T-helper 2 cell treated with Interferon-gamma antibody and Interleukin-4, amounts not matched to agents 5 μg/mL and 100 μg/mL, for 36 hours (primary cell): ENCODE results near the gene UXT.
"Not testable (repeated sequence)": the region's sequence is repeated elsewhere in the genome, so short reads cannot be mapped to it uniquely, and the experiment has no call there.

Source experiments
- DNase-seq: peaks from one replicate; pipeline ENCODE4 v3.0.0; 2021; ENCODE audit warnings: low spot score
- H3K27ac Mint-ChIP-seq: one replicate; pipeline ENCODE4 v1.8.0; 2021; ENCODE audit warnings: mild to moderate bottlenecking, mixed read lengths
- H3K27me3 Mint-ChIP-seq: one replicate; pipeline ENCODE4 v1.8.0; 2021; ENCODE audit warnings: low read depth, mixed read lengths
- H3K36me3 Mint-ChIP-seq: one replicate; pipeline ENCODE4 v1.8.0; 2021; ENCODE audit warnings: low read depth, mixed read lengths
- H3K4me1 Mint-ChIP-seq: one replicate; pipeline ENCODE4 v1.8.0; 2021; ENCODE audit warnings: low read depth, mixed read lengths
- H3K4me3 Mint-ChIP-seq: one replicate; pipeline ENCODE4 v1.8.0; 2022; ENCODE audit warnings: mild to moderate bottlenecking, moderate library complexity, mixed read lengths
- H3K9me3 Mint-ChIP-seq: one replicate; pipeline ENCODE4 v1.8.0; 2021; ENCODE audit warnings: mixed read lengths

The UXT gene

DNA sequence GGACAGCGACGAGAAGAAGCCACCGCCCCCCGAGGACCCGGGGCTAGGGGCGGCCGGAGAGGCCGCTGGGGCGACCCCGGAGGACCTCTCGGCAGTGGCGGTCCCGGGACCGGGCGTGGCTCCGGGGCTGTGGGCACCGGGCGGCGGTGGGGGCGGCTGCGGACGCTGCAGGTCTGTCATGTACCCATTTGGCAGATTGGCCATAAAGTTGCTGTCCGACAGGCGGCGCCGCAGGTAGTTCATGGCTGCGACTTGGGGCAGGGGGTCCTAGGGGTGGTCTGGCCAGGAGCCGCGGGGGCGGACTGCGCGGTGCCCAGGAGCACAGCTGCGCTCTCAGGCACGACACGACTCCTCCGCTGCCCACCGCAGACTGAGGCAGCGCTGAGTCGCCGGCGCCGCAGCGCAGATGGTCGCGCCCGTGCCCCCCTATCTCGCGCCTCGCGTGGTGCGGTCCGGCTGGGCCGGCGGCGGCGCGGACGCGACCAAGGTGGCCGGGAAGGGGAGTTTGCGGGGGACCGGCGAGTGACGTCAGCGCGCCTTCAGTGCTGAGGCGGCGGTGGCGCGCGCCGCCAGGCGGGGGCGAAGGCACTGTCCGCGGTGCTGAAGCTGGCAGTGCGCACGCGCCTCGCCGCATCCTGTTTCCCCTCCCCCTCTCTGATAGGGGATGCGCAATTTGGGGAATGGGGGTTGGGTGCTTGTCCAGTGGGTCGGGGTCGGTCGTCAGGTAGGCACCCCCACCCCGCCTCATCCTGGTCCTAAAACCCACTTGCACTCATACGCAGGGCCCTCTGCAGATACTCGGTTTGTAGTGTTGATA is 39.3 kb downstream of the UXT start, which contains the start of gene SYN1:
Gene SYN1 (minus strand): TSS at position 372 of the 817 bp plus-strand sequence. CDS start 129 bp downstream, at position 243.
- Mint-ChIP-seq H3K4me1 (peaks cover 9% of the 10 kb centered on the region), H3K27ac (no peak within 1 kb of the TSS), H3K27me3 (peaks cover 40% of the 10 kb centered on the region), H3K9me3 (no peaks in the 10 kb centered on the region), H3K4me3 (peak within 1 kb of the TSS; percentile 69), H3K36me3 (no peaks in the 10 kb centered on the region)
- DNase-seq, result peak; percentile 77

DNA sequence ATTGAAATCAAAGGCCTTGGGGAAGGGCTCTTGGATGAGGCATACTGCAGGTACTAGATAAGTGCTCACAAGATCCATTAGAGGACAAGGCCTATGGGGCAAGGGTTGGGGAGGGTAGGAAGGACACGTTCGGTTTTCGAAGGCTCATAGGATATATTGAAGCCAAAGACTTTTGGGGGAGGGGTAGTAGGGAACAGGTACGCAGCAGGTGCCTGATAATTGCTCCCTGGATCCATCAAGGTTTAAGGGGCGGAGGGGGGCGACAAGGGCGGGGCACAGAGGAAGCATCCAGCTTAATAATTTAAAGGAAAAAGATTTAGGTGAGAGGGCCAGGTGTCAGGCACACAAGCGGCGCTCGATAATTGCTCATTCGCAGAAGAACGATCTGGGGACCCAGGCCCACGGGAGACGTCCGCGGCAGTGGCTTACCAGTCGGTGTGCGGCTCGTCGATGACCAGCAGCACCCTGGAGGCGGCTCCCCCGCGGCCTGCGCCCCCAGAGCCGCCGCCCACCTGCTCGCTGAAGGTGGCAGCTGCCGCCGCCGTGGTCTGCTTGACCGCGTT is 40.0 kb downstream of the UXT start:
- Mint-ChIP-seq H3K9me3 (no peaks in the 10 kb centered on the region), H3K4me3 (peak overlapping the region; percentile 69), H3K27ac (no peak overlapping the region), H3K4me1 (peaks cover 6% of the 10 kb centered on the region), H3K36me3 (no peaks in the 10 kb centered on the region), H3K27me3 (peaks cover 40% of the 10 kb centered on the region)
- DNase-seq, result no peak

DNA sequence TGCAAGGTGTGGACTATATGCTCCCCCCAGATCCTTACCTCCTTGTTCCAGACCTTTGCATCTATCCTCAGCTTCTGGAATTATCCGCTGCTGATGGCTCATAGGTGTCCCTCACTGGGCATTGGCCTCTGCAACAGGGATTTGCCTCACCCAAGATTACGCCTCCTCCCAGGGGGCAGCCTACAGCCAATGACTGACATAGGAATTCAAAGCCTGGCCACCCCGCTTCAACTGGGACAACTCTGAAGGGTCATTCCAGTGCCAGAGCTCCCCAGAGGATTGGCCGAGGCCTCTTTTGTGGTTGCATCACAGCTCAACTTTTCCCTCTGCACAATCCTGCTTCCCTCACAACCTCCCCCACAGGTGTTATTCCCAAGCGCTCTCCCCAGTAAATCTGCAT is 44.4 kb downstream of the UXT start:
- Mint-ChIP-seq H3K9me3 (no peaks in the 10 kb centered on the region), H3K4me1 (peaks cover 2% of the 10 kb centered on the region), H3K4me3 (no peak overlapping the region), H3K27ac (no peak overlapping the region), H3K36me3 (no peaks in the 10 kb centered on the region), H3K27me3 (peaks cover 24% of the 10 kb centered on the region)
- no peak for DNase-seq

DNA sequence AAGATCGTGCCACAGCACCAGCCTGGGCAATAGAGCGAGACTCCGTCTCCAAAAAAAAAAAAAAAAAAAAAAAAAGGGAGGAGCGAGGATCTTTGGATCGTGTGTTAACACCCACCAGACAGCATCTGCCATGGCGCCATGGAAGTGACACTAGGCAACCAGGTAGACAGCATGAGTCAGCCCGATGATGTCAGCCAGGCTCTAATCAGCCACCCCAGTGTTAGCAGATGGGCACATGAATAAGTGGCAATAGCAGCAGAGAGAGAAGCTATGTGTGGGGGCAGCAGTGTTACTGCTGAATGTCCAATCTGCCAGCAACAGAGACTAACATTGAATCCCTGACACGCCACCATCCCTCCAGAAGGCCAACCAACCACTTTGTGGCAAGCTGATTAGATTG is 45.9 kb downstream of the UXT start:
- H3K36me3 Mint-ChIP-seq, result no peaks in the 10 kb centered on the region
- no peak overlapping the region for H3K4me3 Mint-ChIP-seq
- H3K27ac Mint-ChIP-seq, result no peak overlapping the region
- no peaks in the 10 kb centered on the region for H3K9me3 Mint-ChIP-seq
- peaks cover 4% of the 10 kb centered on the region for H3K4me1 Mint-ChIP-seq
- H3K27me3 Mint-ChIP-seq, result peaks cover 14% of the 10 kb centered on the region
- no peak for DNase-seq

DNA sequence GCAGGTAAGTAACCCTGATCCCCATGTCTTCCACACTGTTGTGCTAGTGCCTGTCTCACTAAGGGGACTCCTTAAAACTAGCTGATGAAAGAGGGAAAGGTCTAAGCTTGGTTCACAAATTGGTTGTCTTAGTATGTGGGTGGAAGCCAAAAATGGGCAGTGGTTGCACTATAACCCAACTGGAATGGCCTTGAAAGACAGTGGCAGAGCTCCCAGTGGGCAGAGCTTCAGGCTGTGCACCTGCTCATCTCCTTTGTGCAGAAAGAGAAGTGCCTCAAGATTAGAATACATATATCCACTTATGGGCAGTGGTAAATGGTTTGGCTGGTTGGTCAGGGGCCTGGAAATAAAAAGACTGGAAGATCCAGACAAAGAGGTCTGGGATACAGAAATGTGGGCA is 46.6 kb downstream of the UXT start:
- DNase-seq, result no peak
- Mint-ChIP-seq H3K4me3 (no peak overlapping the region), H3K9me3 (no peaks in the 10 kb centered on the region), H3K36me3 (no peaks in the 10 kb centered on the region), H3K27ac (no peak overlapping the region), H3K27me3 (peaks cover 7% of the 10 kb centered on the region), H3K4me1 (peaks cover 5% of the 10 kb centered on the region)

DNA sequence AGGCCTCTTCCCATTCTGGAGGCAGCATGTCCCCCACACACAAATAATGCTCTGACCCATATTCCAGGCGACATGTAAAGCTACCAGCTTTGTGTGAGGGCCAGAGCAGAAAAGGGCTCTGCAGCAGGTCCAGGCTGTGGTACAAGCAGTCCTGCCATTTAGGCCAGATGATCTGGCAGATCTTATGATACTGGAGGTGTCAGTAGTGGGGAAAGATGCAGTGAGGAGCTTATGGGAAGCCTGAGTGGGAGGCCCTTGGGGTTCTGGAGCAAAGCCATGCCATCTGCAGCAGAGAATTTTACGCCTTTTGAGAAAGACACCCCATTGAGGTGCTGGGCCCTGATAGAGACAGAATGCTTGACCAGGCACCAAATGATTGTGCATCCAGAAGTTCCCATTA is 47.1 kb downstream of the UXT start:
- no peak for DNase-seq
- no peaks in the 10 kb centered on the region for H3K9me3 Mint-ChIP-seq
- no peak overlapping the region for H3K27ac Mint-ChIP-seq
- H3K36me3 Mint-ChIP-seq, result no peaks in the 10 kb centered on the region
- peaks cover 5% of the 10 kb centered on the region for H3K4me1 Mint-ChIP-seq
- peaks cover 6% of the 10 kb centered on the region for H3K27me3 Mint-ChIP-seq
- H3K4me3 Mint-ChIP-seq, result no peak overlapping the region

DNA sequence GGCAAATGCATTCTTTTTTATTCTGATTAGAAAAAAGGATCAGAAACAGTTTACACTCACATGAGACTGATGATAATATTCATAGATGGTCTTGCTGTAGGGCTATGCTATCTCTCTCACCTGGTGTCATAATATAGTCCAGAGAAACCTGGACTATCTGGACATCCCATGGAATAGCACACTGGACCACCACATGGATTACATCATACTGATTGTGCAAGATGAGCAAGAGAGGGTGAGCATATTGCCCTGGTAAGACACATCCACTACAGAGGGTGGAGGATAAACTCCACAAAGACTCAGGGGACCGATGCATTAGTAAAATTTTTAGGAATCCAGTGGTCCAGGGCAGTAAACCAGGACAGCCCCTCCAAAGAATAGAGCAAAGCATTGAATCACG is 47.5 kb downstream of the UXT start:
- H3K4me1 Mint-ChIP-seq, result peaks cover 5% of the 10 kb centered on the region

DNA sequence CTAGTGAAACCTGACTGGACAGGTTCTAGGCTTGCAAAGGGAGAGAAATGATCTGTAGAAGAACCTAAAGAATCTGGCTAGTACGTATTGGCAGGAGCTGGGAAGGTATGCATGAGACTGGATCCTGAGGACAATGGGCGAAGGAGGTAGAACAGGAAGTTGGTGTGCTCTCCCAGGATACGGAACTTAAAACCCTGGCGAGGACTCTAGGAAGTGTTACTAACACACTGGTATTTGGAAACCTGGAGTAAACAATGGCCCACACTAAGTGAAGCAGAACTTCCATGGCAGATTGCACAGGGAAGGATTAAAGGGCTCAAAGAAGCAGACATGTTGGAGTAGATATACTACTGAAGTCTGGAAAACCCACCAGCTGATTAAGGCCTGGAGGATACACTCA is 48.5 kb downstream of the UXT start:
- no peak for DNase-seq
- Mint-ChIP-seq H3K4me3 (no peak overlapping the region), H3K27me3 (no peaks in the 10 kb centered on the region), H3K4me1 (peaks cover 5% of the 10 kb centered on the region), H3K36me3 (no peaks in the 10 kb centered on the region), H3K9me3 (no peaks in the 10 kb centered on the region), H3K27ac (no peak overlapping the region)

More for the DNA sequence above, 47.5 kb downstream of the UXT start:
- Mint-ChIP-seq H3K9me3 (no peaks in the 10 kb centered on the region), H3K4me3 (no peak overlapping the region), H3K27me3 (peaks cover 4% of the 10 kb centered on the region), H3K36me3 (no peaks in the 10 kb centered on the region), H3K27ac (no peak overlapping the region)
- no peak for DNase-seq

DNA sequence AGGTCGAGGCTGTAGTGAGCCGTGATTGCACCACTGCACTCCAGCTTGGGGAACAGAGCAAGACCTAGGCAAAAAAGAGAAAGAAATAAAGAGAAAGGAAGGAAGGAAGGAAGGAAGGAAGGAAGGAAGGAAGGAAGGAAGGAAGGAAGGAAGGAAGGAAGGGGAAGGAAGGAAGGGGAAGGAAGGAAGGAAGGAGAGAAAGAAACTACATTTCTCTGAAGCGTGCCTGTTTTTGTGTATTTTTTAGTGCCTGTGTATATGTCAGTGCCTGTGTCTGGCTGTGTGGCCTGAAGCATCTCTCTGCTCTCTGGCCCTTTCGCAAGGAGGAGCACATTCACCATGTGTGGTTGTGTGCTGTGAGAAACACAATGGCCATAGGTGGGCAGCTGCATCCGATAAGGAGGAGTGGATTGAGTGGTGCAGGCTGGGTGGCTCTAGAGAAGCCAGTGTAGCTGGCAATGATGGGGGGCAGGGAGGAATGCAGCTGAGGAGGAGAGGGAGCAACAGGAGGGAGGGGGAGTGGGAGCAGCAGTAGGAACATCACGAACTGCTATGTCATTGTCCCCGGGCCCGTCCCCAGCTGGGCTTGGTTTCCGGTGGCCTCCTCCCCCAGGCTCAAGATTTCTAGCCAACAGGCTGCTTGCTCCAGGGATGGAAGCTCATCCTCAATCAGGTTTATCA is 50.7 kb downstream of the UXT start:
- Mint-ChIP-seq H3K9me3 (no peaks in the 10 kb centered on the region), H3K4me1 (peaks cover 5% of the 10 kb centered on the region), H3K27ac (no peak overlapping the region), H3K27me3 (no peaks in the 10 kb centered on the region), H3K4me3 (no peak overlapping the region), H3K36me3 (no peaks in the 10 kb centered on the region)
- DNase-seq, result no peak

DNA sequence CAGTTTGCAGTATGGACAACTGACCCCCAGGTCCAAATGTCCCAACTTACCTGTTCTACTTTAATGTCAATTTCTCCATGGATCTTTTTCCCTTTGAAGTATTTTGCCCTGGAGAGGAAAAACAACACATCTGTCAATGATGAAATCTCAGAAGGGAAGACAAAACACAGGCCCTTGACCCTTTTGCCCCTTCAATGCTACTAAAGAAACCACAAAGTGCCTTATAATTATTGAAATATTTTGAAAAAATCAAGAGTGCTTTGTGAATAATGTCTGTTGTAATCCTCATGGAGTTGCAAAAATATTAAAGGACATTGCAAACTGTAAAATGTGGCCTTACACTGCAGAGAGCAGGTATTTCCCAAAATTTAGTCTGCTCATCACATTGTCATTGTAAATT is 51.9 kb downstream of the UXT start:
- H3K4me1 Mint-ChIP-seq, result peaks cover 5% of the 10 kb centered on the region
- no peak overlapping the region for H3K27ac Mint-ChIP-seq
- no peaks in the 10 kb centered on the region for H3K9me3 Mint-ChIP-seq
- DNase-seq, result no peak
- H3K4me3 Mint-ChIP-seq, result no peak overlapping the region
- H3K27me3 Mint-ChIP-seq, result no peaks in the 10 kb centered on the region
- H3K36me3 Mint-ChIP-seq, result no peaks in the 10 kb centered on the region

DNA sequence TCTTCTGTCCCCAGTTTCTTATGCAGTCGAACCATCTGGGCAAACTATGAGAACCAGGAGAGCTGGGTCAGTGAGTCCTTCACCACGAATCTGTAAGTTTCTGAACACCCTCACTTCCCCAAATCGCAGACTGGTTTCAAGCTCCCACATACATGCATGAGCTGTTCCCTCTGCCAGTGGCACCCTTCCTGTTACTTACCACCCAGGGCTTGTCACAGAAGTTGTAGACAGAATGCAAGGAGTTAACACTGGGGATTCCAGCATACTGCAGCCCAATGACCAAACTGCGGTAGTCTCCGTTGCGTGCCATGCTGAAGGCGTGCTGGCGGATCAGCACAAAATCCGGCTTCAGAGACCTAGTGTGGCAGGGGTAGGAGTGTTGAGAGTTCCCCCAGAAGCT is 54.0 kb downstream of the UXT start:
- no peak for DNase-seq
- Mint-ChIP-seq H3K27ac (no peak overlapping the region), H3K36me3 (no peaks in the 10 kb centered on the region), H3K4me3 (no peak overlapping the region), H3K4me1 (peaks cover 5% of the 10 kb centered on the region), H3K9me3 (no peaks in the 10 kb centered on the region), H3K27me3 (no peaks in the 10 kb centered on the region)

DNA sequence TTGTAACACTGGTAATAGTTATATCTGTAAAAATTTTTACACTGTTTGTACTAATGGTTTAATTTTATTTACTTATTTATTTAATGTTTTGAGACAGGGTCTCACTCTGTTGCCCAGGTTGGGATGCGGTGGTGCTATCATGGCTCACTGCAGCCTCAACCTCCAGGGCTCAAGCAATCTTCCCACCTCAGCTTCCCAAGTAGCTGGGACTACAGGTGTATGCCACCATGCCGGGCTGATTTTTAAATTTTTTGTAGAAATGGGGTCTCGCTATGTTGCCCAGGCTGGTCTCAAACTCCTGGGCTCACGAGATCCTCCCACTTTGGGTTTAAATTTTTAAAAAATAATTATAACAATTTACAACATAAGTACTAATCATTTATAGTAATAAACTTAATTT is 55.9 kb downstream of the UXT start:
- not testable (repeated sequence) for H3K27me3 Mint-ChIP-seq, H3K4me3 Mint-ChIP-seq, H3K36me3 Mint-ChIP-seq, H3K9me3 Mint-ChIP-seq, H3K4me1 Mint-ChIP-seq, H3K27ac Mint-ChIP-seq, DNase-seq
